HUDEP-2 (cell line): Measurements from ENCODE around the gene CSRNP2.
"Not testable (repeated sequence)": the region's sequence is repeated elsewhere in the genome, so short reads cannot be mapped to it uniquely, and the experiment has no call there.

ENCODE experiments used
- DNase-seq, 76 experiments: peaks; one replicate each; lab custom pipeline; 2025; ENCODE audit not compliant: unreplicated experiment in 76 of 76; lab: John Stamatoyannopoulos, UW

Gene CSRNP2

GRCh38 chr12:51078866-51079265 is 4.5 kb downstream of the CSRNP2 start:
- DNase-seq: not testable (repeated sequence)

GRCh38 chr12:51078346-51078745 is 5.0 kb downstream of the CSRNP2 start:
- not testable (repeated sequence) for DNase-seq

GRCh38 chr12:51077930-51078329 is 5.5 kb downstream of the CSRNP2 start:
- no peak for DNase-seq

- DNase-seq: no peak
Observed at GRCh38 chr12:51076236-51076930, 7.0 kb downstream of the CSRNP2 start.

GRCh38 chr12:51075390-51075789 is 8.0 kb downstream of the CSRNP2 start:
- DNase-seq: no peak

GRCh38 chr12:51071663-51072062 is 11.7 kb downstream of the CSRNP2 start:
- no peak for DNase-seq

- DNase-seq: no peak
Observed at GRCh38 chr12:51070004-51070403, 13.4 kb downstream of the CSRNP2 start.

GRCh38 chr12:51067771-51068170 is 15.6 kb downstream of the CSRNP2 start:
- no peak for DNase-seq

GRCh38 chr12:51067229-51067628 is 16.2 kb downstream of the CSRNP2 start:
- DNase-seq: no peak

- DNase-seq: no peak
Observed at GRCh38 chr12:51065530-51065929, 17.9 kb downstream of the CSRNP2 start.

- DNase-seq: no peak
Observed at GRCh38 chr12:51062631-51063397, 20.6 kb downstream of the CSRNP2 start.

- no peak for DNase-seq
Observed at GRCh38 chr12:51059086-51059485, 24.3 kb downstream of the CSRNP2 start.

- no peak for DNase-seq
Observed at GRCh38 chr12:51056242-51056641, 27.2 kb downstream of the CSRNP2 start.

- no peak for DNase-seq
Observed at GRCh38 chr12:51055060-51055459, 28.3 kb downstream of the CSRNP2 start.

GRCh38 chr12:51051787-51052186 is 31.6 kb downstream of the CSRNP2 start:
- DNase-seq: no peak

- DNase-seq: no peak
Observed at GRCh38 chr12:51049525-51049924, 33.9 kb downstream of the CSRNP2 start.

GRCh38 chr12:51048661-51049251 is 34.6 kb downstream of the CSRNP2 start:
- peak in 5 of 76 experiments; percentile 1 to 41 (median 22) for DNase-seq

GRCh38 chr12:51047655-51048540 is 35.5 kb downstream of the CSRNP2 start, which contains the start of gene LETMD1:
Gene LETMD1, plus strand, starts transcription at chr12:51048327. Its CDS starts 30 bp downstream, at chr12:51048357.
- DNase-seq: peak; percentile 32 to 98 (median 91)

- no peak for DNase-seq
Observed at GRCh38 chr12:51036279-51036678, 47.1 kb downstream of the CSRNP2 start.

GRCh38 chr12:51033457-51034089 is 49.8 kb downstream of the CSRNP2 start:
- DNase-seq: no peak
